IPS-18a (cell line): Measurements from ENCODE around the gene OTUD6A.

Source experiments
- H3K27ac ChIP-seq: one replicate; pipeline ENCODE4 v1.5.1; 2013; ENCODE audit warnings: low read length
- H3K27me3 ChIP-seq: one replicate; pipeline ENCODE4 v1.6.1; 2013; ENCODE audit warnings: mild to moderate bottlenecking, low read length; ENCODE audit not compliant: control insufficient read depth, insufficient read depth
- H3K36me3 ChIP-seq: one replicate; pipeline ENCODE4 v1.6.1; 2013; ENCODE audit warnings: low read depth, low read length; ENCODE audit not compliant: control insufficient read depth
- H3K4me1 ChIP-seq: one replicate; pipeline ENCODE4 v1.6.1; 2013; ENCODE audit warnings: low read depth, low read length; ENCODE audit not compliant: control insufficient read depth
- H3K4me3 ChIP-seq: one replicate; pipeline ENCODE4 v1.5.1; 2013; ENCODE audit warnings: low read length
- H3K9ac ChIP-seq: one replicate; pipeline ENCODE4 v1.6.1; 2013; ENCODE audit warnings: mild to moderate bottlenecking, low read length, moderate library complexity
- H3K9me3 ChIP-seq: one replicate; pipeline ENCODE4 v1.6.1; 2013; ENCODE audit warnings: low read depth, low read length; ENCODE audit not compliant: control insufficient read depth

OTUD6A gene

DNA sequence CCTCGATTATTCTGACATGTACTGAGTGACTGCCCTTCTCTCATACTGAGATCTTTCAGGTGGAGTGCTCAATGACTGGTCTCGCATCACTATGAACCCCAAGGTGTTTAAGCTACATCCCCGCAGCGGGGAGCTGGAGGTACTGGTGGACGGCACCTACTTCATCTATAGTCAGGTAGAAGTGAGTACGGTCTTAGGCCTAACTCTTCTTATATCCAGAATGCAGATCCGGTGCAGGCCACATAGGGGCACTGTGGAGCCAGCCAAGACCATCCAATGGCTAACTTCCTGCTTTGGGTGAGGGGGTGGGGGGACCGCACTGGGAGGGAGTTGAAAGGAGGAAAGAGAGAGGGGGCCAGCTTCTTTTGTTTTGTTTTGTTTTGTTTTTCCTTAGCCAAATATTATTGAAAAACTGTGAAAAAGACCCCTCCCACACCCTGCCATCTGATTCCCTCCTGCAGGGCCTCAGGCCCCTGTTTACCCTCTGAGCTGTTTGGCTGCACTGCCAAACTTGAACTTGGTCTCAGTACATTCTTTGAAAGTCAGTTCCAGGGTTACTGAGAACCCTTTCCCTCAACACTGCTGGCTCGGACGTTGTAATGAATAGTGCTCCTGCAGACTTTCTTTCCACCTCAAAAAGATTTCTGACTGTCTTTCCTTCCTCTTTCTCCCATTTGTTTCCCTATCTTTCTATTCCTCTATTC is 28.8 kb upstream of the OTUD6A start:
- H3K9me3 ChIP-seq = peaks cover 9% of the 10 kb centered on the region

DNA sequence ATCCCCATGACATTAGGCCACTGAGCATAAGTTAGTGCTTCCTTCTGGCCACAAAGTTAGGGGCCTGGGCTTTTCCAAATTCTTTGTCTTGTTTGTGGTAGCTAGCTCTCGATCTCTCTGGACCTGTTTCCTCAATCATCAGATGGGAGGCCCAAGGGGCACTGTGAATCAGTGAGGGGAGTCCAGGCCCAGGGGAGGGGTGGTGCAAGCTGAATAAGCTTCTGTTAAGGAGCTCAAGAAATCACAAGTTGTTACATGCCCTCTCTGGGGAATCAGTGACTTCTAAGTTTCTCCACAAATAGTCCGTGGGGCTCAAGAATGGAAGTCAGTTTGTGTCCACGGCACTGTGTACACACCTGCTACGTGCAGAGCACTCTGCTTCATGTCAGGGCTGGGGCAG is 27.6 kb upstream of the OTUD6A start:
- peaks cover 12% of the 10 kb centered on the region for H3K9me3 ChIP-seq
- H3K27ac ChIP-seq = no peak overlapping the region

More for the DNA sequence above, 28.8 kb upstream of the OTUD6A start:
- Histone ChIP-seq H3K4me1 (no peaks in the 10 kb centered on the region), H3K4me3 (no peak overlapping the region), H3K27ac (no peak overlapping the region), H3K27me3 (no peaks in the 10 kb centered on the region), H3K9ac (no peak overlapping the region), H3K36me3 (no peaks in the 10 kb centered on the region)

DNA sequence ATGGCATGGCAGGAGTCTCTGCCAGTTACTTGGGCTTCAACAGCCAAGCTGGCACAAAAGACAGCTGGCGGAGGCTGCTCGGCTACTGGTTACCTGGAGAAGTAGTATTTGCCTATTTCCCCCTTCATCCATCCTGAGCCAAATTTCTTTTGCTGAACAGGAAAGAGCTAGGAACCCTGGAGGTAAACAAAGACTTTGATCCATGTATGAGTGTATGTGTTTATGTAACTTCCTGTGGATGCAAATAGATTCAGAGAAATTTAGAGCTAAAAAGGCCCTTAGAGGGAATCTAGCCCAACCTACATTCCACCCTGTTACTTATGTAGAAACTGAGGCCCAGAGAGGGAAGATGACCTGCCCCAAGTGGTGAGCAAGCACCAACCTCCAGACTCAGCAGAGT is 23.7 kb upstream of the OTUD6A start:
- H3K4me3 ChIP-seq = no peak overlapping the region
- peaks cover 13% of the 10 kb centered on the region for H3K9me3 ChIP-seq
- no peaks in the 10 kb centered on the region for H3K4me1 ChIP-seq
- H3K36me3 ChIP-seq = no peaks in the 10 kb centered on the region
- no peak overlapping the region for H3K27ac ChIP-seq
- no peaks in the 10 kb centered on the region for H3K27me3 ChIP-seq
- no peak overlapping the region for H3K9ac ChIP-seq

More for the DNA sequence above, 27.6 kb upstream of the OTUD6A start:
- no peaks in the 10 kb centered on the region for H3K27me3 ChIP-seq
- H3K4me1 ChIP-seq = no peaks in the 10 kb centered on the region
- no peak overlapping the region for H3K9ac ChIP-seq
- H3K36me3 ChIP-seq = no peaks in the 10 kb centered on the region
- H3K4me3 ChIP-seq = no peak overlapping the region

DNA sequence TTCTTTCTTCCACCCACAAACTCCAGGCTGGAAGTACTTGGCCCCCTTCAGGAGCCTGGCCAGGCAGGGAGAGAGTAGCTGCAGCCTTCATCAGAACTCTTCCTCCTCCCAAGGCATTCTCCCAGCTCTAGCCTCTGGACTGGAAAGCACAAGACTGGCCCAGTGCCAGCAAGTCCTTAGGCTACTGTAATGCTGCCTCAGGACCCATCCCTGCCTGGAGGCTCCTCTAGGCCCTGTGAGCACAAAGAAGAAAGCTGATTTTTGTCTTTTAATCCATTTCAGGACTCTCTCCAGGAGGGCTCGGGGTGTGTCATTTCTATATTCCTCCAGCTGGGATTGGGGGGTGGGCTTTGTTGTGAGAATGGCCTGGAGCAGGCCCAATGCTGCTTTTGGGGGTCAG is 23.3 kb upstream of the OTUD6A start:
- Histone ChIP-seq H3K4me3 (no peak overlapping the region), H3K9me3 (peaks cover 10% of the 10 kb centered on the region), H3K27me3 (no peaks in the 10 kb centered on the region), H3K4me1 (no peaks in the 10 kb centered on the region), H3K27ac (no peak overlapping the region), H3K9ac (no peak overlapping the region), H3K36me3 (no peaks in the 10 kb centered on the region)

DNA sequence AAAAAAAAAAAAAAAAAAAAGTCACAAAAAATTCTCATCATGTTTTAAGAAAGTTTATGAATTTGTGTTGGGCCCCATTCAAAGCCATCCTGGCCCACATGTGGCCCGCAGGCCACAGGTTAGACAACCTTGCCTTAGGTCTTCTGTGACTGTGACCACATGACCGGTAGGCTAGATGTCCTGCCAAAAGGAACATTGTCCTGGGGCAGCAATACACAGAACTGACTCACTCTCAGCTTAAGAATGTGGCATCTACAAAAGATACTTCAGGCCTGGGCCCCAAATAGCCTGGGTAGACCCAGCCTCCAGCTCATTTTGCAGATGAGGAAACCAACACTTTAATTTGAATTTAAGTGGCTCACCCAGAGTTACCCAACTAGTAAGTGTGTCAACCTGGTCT is 22.5 kb upstream of the OTUD6A start:
- Histone ChIP-seq H3K27ac (no peak overlapping the region), H3K27me3 (no peaks in the 10 kb centered on the region), H3K36me3 (no peaks in the 10 kb centered on the region), H3K9me3 (peaks cover 10% of the 10 kb centered on the region), H3K4me1 (no peaks in the 10 kb centered on the region), H3K4me3 (no peak overlapping the region), H3K9ac (no peak overlapping the region)

DNA sequence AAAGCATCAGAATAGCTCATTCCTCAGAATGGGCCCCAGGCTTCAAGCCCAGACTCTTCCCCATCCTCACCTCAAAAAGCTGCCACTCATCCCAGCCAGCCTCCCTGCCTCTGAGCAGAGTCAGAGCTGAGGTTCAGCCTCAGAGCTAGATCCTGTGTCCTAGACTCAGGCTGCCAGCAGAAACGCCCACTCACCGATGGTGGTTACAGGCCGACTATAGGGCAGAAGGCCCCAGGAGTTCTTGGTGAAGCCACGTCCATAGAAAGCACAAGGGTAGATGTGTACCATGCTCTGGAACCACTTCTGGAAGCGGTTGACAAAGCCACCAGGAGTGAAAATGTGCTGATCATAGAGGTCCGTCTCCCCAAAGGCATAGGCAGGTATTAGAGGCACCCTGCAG is 20.3 kb upstream of the OTUD6A start:
- H3K9me3 ChIP-seq = peaks cover 10% of the 10 kb centered on the region
- no peaks in the 10 kb centered on the region for H3K27me3 ChIP-seq
- H3K4me1 ChIP-seq = no peaks in the 10 kb centered on the region
- H3K27ac ChIP-seq = no peak overlapping the region
- H3K9ac ChIP-seq = no peak overlapping the region
- H3K4me3 ChIP-seq = no peak overlapping the region
- H3K36me3 ChIP-seq = no peaks in the 10 kb centered on the region

DNA sequence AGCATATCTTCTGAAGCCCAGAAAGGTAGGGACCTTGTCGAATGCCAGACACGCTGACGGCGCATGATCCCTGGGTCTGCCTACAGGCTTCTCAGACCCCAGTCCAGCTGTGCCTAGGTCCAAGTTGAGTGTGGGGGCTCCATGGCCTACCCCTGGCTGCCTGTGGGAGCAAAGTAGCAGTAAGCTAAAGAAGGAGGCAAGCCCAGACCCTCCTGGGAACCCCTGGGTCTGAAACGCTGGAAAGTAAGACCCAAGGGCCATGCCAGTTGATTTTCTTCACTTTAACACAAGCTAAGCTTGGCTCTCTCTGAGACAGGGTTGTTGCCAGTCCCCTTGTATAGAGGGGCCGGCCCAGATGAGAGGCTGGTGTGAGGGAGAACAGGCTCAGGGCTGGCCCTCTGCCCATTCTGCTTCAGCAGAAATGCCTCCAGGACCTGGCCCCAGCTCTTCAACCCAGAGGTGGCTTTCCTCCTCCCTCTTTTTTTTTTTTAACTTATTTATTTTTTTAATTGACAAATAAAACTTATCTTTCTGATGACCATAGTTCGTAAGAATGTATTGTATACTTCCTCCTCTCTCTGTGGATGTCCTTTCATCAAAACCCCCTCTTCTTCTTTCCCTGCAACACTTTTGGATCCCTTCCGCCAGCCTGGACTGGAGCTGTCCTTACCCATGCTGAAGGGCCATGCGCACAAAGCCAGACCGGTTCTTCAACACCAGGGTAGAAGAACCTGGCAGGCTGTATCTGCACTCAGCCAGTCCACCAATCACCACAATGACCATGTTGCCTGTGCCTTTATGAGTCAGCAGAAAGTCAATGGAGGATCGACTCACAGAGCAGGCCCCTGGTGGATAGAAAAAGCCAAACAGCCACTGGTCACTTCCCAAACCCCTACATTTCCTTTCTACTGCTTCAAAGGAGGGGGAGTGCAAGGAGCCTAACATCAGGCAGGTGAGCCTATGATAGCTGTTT is 19.6 kb upstream of the OTUD6A start:
- no peaks in the 10 kb centered on the region for H3K36me3 ChIP-seq
- no peak overlapping the region for H3K27ac ChIP-seq
- H3K4me3 ChIP-seq = no peak overlapping the region
- peaks cover 12% of the 10 kb centered on the region for H3K9me3 ChIP-seq
- no peaks in the 10 kb centered on the region for H3K27me3 ChIP-seq
- no peak overlapping the region for H3K9ac ChIP-seq
- H3K4me1 ChIP-seq = no peaks in the 10 kb centered on the region

DNA sequence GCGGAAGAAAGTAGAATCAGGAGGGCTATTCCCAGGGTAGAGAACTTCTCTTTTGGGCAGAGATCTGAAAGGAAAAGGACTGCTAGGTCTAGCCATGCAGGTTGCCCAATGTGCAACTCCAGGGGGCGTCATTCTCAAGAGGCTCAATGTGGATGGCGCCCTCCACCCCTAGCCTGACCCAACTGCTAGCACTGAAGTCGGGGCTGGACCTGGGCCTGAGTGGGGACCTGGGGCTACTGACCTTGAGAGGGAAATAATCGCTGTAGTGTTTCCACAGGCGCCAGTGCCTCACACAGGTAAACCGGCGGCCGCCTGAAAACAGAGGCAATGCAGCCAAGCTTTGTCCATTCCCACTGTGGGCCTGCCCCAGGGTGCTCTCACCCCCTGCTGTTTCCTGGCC is 18.6 kb upstream of the OTUD6A start:
- Histone ChIP-seq H3K9ac (no peak overlapping the region), H3K27me3 (no peaks in the 10 kb centered on the region), H3K27ac (no peak overlapping the region), H3K4me3 (no peak overlapping the region), H3K9me3 (peaks cover 12% of the 10 kb centered on the region), H3K4me1 (no peaks in the 10 kb centered on the region), H3K36me3 (no peaks in the 10 kb centered on the region)

DNA sequence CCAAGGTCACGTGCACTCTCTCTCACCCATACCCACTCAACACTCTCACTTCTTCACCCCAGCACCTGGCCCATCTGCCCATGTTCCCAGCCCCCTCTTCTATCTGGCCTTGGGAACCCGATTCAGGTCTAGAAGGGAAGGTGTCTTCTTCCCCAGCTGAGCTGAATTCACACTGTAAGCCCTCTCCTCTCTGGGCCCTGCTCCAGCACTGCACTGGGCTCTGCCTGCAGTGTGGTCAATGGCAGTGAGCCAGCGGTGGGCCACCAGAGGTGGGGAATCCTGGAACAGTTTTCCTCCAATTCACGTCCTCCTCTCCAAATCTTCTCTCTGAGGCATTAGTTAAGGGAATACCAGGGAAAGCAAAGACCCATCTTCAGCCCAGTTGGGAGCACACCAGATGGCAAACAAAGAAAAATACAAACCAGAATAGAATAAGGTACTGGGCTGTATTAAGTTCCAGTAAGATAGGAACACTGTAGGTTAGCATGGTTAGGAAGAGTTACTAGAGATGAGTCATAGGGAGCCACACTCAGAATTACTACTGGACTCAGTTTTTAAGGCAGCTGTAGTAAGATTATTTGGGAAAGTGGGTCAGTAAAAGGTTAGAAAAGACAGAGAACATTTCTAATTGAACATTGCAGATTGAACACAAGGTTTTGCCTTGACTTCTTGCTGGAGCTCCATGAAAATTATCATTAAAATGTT is 17.6 kb upstream of the OTUD6A start:
- Histone ChIP-seq H3K27ac (no peak overlapping the region), H3K4me3 (no peak overlapping the region), H3K36me3 (no peaks in the 10 kb centered on the region), H3K9me3 (peaks cover 9% of the 10 kb centered on the region), H3K9ac (no peak overlapping the region), H3K4me1 (no peaks in the 10 kb centered on the region), H3K27me3 (no peaks in the 10 kb centered on the region)

DNA sequence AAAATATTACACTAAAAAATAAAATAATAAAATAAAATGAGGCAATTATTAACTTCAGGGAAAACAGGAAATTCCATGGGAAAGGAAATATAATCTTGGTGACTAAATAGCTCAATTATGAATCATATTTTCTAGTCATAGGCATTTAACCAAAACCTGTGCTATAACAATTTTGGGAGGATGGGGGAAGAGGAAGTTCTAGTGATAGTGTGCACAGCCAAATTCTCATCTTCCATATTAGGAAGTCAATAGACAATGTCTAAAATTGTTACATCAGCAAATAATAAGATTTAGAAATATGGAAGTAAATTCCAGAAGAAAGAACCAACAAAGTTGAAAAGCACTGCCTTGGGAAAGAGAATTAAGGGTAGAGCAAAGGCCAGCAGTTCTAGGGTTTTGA is 15.3 kb upstream of the OTUD6A start:
- Histone ChIP-seq H3K9ac (no peak overlapping the region), H3K36me3 (no peaks in the 10 kb centered on the region), H3K27me3 (no peaks in the 10 kb centered on the region), H3K4me3 (no peak overlapping the region), H3K27ac (no peak overlapping the region), H3K9me3 (peaks cover 7% of the 10 kb centered on the region), H3K4me1 (no peaks in the 10 kb centered on the region)

DNA sequence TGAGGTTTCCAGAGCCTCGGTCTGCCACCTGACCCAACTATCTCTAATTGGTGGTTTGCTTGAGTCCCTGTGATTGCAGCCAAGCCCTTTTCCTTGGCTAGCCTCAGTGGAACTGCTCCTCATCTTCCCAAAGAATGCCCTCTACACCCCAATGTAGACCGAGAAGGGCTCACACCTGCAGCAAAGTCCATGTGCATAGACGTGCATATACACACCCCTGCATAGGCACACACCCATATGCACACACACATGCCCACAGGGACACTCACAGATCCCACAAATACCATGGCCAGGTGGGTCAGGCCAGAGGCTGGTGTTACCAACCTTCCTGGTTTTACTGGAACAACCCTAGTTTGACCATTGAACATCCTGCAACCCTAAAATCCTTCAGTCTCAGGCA is 12.9 kb upstream of the OTUD6A start:
- Histone ChIP-seq H3K36me3 (no peaks in the 10 kb centered on the region), H3K27me3 (no peaks in the 10 kb centered on the region), H3K4me3 (no peak overlapping the region)

More for the DNA sequence above, 12.9 kb upstream of the OTUD6A start:
- Histone ChIP-seq H3K4me1 (no peaks in the 10 kb centered on the region), H3K9me3 (peaks cover 7% of the 10 kb centered on the region), H3K9ac (no peak overlapping the region), H3K27ac (no peak overlapping the region)
